ENCODE data around the gene XPR1.
"Not testable (repeated sequence)": the region's sequence is repeated elsewhere in the genome, so short reads cannot be mapped to it uniquely, and the experiment has no call there.

XPR1 gene

DNA sequence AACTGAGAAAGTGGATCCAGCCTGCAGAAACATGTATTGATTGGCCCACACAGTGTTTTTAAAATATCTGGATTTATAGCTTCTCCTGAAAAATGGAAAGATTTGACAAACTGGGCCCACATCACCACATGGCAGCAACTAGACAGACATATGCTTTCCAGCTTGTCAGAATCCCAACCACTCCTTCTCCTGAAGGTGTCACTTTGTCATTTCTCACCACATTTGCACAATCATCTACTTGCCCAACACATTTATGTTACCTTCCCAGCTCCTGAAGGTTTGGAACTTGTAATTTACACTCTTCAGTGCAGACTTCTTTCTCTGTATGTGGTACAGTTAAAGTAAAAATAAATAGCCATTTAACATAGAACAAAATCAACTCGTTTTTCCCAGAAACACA lies 154.8 kb downstream of the XPR1 start:
- DNase-seq: no peak

DNA sequence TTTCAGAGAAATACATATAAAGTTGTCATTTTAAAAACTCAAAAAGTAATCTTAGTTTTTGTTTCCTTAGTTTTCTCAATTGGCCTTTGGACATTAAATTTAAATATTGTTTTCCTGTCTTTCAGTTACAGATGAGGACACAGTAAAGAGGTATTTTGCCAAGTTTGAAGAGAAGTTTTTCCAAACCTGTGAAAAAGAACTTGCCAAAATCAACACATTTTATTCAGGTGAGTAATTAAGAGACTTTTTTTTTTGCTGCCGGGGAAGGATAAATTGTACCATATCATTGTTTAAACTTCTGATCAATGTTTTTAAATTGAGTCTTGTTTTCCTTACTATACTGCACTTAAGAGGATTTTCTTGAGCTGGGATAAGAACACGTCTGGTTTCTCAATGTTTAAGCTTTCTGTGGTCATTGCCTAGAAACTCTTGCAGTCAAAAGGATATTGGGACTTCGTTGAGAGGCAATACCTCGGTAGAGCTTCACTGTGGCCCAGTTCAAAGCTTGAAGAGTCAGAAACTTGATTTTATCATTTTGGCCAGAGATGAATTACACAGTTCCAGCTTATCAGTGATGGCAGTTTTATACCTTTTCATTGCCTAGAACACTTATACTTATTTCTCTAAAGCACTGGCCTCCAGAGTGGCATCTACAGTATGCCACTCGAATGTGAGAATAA lies 155.9 kb downstream of the XPR1 start:
- DNase-seq: no peak

DNA sequence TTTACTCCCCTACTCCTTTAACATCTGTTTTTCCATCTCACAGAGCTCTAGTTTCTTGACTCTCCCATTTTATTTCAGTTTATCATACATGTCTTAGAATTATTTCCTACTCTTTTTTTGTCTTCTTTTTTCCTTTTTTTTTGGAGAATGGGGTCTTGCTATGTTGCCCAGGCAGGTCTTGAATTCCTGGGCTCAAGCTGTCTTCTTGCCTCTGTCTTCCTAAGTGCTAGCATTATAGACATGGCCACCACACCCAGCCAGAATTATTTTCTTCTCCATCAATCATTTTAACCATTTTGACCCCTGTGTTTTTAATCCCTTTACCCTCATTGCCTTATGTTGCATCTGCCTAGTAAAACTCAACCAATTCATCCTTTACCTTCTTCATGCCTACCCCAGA lies 157.6 kb downstream of the XPR1 start:
- no peak for DNase-seq

DNA sequence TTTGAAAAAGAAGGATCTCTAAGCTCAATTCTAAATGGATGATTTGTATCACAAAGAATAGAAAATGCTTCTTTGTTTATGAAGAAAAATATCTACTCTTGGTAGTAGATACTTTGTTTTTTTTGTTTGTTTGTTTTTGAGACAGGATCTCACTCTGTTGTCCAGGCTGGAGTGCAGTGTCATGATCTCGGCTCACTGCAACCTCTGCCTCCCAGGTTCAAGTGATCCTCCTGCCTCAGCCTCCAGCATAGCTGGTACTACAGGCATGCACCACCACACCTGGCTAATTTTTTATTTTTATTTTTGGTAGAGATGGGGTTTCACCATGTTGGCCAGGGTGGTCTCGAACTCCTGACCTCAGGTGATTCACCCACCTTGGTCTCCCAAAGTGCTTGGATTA lies 159.3 kb downstream of the XPR1 start:
- DNase-seq: not testable (repeated sequence)

DNA sequence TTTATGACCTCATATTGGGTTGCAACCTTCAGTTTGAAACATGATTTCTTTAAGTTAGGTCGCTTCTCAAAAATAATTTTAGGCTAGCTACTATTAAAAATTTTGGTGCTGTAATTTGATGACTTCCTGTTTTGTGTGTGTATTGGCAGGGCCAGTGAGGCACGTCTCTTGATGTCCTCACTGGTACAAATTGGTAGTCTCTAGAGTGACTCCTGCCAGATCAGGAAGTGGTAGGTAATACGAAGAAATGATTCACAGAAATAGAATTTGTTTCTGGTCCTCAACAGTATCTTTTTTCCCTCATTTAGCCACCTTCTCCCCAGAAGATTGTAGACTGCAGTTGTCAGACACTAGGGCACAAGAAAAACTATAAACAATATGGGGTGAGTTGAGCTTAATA lies 160.0 kb downstream of the XPR1 start:
- no peak for DNase-seq

GRCh38 chr1:180793451-180793850 lies 161.6 kb downstream of the XPR1 start:
- no peak for DNase-seq

- no peak for DNase-seq
These were observed 165.2 kb downstream of the XPR1 start for GRCh38 chr1:180796897-180797640.

- no peak for DNase-seq
These were observed 169.1 kb downstream of the XPR1 start for GRCh38 chr1:180800945-180801344.

DNA sequence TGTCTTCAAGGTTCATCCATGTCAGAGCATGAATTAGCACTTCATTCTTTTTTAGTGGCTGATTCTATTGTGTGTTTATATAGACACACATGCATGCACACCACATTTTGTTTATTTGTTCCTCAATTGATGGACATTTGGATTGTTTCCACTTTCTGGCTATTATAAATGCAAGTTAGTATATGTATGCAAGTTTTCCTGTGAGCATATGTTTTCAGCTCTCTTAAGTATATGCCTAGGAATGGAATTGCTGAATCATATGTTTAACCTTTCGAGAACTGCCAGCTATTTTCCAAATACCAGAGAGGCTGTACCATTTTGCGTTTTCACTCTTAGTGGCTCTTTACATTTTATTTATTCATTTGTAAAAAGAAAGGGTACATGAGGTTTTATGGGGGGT lies 171.0 kb downstream of the XPR1 start:
- DNase-seq: no peak

DNA sequence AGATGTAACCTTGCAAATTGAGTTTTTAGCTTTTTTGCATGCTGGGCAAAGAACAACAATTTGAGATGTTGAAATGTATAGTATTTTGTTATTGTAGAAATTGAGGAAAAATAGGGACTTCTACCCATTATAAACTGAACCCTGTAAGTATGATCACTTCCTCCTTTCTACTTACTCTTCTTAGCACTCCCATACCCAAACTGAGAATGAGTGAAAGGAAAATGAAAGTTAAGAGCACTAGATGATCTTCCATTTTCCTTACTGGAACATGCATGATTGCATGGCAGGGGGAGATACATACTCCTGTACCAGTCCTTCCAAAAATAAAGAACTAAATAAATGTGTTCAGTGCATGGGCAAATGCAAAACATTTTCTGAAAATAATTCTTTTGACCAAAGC lies 173.5 kb downstream of the XPR1 start:
- DNase-seq: no peak

DNA sequence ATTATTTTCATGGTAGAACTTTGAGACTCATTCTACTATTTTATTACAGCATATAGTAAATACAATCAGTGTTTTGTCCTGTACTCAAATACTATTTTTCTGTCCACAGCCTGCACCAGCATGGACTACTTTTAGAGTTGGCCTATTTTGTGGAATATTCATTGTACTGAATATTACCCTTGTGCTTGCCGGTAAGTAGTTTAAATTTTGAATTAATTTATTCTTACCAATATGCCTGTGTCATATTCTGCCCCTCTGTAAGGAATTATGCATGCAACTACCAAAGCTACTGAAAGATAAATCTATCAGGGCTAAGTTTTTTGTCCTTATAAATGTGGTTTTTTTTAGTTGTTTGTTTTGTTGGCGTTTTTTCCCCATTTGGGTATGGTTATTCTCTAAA lies 179.5 kb downstream of the XPR1 start:
- no peak for DNase-seq

DNA sequence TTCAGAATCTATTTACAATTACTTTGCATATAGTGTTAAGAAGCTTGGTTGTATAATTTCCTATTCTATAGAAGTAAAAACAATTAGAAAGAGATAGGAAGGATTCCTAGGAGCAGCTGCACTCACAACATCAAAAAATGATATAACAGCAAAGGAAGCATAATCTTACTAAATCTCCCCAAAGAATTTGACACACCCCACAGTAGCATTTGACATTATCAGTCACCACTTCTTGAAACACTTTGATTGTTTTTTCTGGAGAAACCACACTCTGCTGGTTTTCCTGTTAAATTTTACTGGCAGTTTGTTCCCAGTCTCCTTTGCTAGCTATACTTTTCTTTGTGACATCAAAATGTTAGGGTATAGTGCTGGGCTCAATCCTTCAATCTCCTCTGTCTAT lies 180.1 kb downstream of the XPR1 start:
- DNase-seq: no peak

GRCh38 chr1:180814258-180814657 lies 182.4 kb downstream of the XPR1 start:
- no peak for DNase-seq

- DNase-seq: no peak
These were observed 183.4 kb downstream of the XPR1 start for GRCh38 chr1:180815188-180815587.

DNA sequence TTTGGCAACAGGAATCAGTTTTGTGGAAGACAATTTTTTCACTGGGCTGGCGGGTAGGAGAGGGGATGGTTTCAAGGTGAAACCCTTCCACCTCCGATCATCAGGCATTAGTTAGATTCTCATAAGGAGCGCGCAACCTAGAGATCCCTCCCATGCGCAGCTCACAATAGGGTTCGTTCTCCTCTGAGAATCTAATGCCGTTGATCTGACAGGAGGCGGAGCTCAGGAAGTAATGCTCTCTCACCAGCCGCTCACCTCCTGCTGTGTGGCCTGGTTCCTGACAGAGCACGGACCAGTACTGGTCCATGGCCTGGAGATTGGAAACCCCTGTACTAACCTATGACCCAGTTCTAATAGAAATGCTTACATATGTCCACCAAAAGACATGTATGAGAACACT lies 184.3 kb downstream of the XPR1 start:
- DNase-seq: no peak

DNA sequence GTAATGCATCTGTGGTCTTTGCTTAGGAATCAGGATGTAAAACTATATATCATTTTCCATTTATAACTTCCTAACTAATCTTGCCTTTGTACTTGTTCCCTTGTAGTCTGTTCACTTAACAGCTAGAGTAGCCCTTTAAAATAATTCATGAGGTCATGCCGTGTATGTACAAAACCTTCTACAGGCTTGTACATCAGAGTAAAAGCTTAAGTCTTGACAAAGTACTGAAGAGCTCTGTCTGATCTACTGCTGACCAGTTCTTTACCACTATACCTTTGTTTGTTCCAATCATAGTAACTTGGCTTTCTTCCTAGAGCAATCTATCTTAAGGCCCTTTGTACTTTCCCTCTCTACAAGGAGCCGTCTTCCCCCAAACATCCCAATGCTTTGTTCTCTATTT lies 190.1 kb downstream of the XPR1 start:
- no peak for DNase-seq

GRCh38 chr1:180831507-180831906 lies 199.7 kb downstream of the XPR1 start:
- not testable (repeated sequence) for DNase-seq

- DNase-seq: not testable (repeated sequence)
These were observed 201.4 kb downstream of the XPR1 start for GRCh38 chr1:180833180-180833579.

GRCh38 chr1:180836449-180836848 lies 204.6 kb downstream of the XPR1 start:
- DNase-seq: no peak

- no peak for DNase-seq
These were observed 205.2 kb downstream of the XPR1 start for GRCh38 chr1:180837020-180837419.

DNA sequence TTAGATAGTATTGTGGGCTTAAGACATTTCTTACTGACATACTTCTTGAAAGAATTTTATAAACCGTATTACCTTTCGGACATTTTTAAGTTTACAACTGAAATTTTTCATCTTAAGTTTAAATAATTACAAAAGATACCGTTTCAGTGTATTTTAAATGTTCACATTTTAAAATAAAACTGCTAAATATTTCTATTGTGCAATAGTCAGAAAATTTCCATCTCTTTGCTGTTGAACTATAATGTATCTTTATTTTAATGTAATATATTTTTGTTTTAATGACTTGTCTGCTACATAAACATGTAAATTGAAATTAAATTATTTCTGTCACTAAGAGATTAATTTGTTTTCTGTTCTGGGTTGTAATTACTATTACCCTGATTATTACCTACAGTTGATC lies 206.7 kb downstream of the XPR1 start:
- DNase-seq: no peak

DNA sequence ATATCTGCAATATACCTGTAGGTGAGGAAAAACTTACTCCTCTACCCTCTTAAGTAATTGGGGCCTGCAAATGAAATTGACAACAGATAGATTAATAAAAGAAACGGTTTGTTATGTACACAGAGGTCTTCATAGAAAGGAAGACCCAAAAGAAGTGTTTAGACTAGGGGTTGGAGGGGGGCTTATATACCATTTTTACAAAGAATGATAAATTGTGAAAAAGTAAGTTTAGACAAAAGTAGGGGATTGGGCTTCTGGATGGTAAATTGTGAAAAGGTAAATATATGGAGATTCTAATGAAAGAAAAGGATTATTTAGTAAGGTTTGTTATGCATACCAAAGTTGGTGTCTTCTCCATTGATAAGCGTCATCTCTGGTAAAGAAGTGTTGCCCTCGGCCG lies 207.7 kb downstream of the XPR1 start:
- DNase-seq: no peak

- DNase-seq: no peak
These were observed 209.6 kb downstream of the XPR1 start for GRCh38 chr1:180841415-180841814.

GRCh38 chr1:180842052-180842451 lies 210.2 kb downstream of the XPR1 start:
- DNase-seq: no peak
